Measurements from ENCODE around the gene FAM43A.

FAM43A gene

DNA sequence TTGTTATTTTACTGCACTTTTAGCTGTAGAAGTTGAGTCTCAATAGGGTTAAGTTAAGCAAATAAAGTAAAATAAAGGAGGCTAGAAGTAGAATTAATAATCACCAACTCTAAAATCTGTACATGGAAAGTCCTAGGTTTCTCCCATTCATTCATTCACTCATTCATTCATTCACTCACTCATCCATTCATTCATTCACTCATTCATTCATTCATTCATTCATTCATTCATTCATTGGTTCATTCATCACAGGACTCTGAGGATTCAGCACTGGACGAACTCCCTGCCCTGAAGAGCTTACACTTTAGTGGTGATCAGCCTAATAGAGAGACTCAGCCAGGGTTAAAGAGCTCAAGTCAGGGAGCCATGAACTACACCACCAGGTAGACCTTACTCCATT is 9.2 kb upstream of the FAM43A start:
- no peak for DNase-seq

DNA sequence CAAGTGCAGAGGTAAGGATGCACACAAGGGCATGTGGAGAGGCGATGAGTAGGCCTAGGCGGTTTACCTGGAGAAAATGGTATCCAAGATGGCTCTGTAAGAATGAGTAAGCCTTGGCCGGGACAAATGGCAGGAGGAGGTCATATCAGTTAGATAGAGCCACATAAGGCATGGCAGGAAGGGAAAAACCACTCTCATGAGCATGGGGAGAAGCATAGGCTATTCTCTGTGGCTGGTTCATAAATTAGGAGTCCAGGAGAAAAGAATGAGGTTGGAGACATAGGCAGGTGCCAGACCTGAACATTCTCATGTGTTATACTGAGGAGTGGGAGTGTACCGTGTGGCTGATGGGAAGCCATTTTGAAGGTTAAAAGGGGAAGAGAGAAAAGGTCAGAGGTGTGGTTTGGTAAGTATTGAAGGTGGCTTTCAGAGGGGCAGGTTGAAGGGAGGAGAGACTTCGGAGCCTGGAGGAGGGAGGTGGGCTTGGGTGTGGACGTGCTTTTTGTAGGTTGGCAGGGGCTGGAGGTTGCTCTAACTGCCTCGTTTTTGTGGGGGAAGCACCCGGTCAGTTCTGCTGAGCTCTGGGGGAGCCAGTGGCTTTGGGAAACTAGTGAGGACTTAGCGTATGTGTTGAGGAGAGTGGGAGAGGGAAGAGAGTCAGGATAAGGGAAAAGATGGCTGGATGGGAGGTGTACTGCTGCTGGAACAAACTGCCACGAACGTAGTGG is 4.6 kb upstream of the FAM43A start:
- DNase-seq, result no peak

DNA sequence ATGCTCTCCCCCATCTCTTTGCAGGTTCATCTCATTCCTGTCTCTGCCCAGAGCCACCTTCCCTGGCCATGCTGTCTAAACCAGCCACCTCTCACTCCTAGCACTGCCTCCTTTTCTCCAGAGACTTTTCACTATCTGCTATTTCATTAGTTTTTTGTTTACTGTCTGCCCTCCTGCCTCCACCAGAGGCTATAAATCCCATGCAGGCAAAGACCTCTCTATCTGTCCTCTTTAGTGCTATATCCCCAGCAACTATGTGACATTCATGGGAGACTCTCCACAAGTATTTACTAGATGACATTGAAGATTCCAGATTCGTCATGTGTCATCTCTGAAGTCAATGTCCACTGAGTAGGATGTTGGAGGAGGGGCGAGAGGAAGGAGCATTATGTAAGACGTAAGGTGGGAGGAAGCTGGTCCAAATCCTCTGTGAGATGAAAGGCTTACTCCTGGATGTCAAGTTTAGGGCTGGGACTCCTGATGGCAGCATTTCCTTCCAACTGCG is 3.4 kb upstream of the FAM43A start:
- no peak for DNase-seq

DNA sequence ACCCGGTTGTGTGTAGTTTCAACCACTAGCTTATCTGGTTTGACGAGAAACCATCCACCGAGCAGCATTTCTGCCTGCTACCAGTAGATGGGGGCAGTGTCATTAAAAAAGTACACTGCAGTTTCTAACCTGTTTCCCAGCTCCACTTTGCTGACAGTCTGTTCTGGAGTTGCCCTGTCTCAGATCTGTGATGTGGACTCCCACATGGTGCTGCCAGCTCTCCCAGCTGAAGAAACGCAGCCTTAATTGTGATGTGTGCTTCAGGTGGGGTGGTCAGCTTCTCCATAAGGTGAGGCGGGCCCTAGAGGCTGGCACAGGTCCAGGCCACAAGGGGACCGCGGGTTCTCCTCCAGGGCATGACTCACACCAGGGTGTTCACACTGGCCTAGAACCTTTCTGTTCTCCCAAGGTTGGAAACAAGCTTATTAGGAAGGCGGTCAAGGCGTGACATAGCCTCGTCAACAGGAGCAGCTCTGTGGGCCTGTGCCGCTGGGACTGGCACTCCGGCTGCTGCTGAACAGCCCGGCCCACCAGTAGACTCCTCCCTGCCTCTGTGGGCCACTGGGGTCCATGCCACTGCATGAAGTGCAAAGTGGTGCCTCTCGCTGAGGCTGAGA is 2.9 kb upstream of the FAM43A start:
- DNase-seq, result peak; percentile 57 to 85

DNA sequence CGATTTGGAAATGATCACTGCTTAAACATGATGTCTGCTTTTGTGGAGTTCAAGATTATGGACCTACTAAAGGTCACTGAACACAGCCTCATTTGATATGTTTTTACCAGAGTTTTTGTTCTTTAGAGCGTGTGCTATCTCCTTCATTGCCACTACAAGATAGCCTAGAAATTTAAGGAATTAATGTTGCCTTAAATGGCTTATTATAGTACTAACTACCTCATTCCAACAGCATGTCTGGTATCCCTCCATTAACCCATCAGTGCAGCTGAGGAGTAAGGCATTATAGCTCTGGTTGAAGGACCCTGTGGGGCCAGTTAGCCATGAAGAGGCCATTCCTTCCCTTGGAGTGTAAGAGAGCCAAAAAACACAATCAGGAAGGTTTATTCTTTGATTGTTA is 2.3 kb upstream of the FAM43A start:
- no peak for DNase-seq

DNA sequence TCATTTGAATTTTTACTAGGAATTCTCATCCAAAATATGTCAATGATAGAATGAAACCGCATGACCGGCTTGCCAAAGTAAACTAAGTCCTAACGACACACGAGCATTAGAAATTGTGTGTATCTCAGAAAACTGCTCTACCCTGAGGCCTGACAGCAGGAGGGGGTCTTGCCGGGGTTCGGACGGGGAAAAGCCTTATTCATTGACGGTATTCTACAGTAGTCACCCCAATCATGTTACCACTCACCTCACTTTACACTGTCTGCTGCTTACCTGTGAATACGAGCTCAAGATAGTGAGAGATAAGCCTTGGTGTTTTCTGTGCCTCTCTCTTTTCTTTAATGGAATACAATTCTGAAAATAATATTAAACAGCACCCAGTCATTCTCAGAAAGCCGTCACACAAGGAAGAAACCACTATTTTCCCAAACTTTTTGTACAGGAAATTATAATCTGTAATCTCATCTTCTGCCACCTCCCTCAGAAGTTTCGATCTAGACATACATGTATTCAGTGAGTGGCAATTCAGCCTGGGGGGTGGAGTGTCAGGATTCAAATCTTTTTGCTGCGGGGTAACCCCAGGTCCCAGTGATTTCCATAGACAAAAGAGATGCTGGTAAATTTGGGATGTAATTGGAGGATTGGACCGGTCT is 492 bp upstream of the FAM43A start:
- DNase-seq, result no peak

DNA sequence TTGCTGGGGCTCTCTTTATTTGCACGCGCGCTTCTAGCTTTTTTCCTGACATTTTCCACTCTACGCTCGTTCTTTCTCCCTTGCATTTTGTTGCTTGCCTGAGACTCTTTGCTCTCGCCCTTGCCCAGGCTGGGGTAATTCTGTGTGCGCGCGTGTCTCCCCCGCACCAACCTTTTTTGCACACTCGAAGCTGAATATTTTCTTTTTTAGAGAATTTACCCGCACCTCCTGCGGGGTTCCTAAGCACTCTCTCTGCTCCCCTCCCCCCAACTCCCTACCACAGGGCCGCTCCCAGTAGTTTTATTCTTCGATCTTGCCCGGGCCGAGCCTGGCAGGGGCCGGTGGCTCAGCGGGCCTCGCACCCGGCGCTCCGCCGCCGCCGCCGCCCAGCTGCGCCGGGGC is 732 bp downstream of the FAM43A start:
- DNase-seq, result no peak

DNA sequence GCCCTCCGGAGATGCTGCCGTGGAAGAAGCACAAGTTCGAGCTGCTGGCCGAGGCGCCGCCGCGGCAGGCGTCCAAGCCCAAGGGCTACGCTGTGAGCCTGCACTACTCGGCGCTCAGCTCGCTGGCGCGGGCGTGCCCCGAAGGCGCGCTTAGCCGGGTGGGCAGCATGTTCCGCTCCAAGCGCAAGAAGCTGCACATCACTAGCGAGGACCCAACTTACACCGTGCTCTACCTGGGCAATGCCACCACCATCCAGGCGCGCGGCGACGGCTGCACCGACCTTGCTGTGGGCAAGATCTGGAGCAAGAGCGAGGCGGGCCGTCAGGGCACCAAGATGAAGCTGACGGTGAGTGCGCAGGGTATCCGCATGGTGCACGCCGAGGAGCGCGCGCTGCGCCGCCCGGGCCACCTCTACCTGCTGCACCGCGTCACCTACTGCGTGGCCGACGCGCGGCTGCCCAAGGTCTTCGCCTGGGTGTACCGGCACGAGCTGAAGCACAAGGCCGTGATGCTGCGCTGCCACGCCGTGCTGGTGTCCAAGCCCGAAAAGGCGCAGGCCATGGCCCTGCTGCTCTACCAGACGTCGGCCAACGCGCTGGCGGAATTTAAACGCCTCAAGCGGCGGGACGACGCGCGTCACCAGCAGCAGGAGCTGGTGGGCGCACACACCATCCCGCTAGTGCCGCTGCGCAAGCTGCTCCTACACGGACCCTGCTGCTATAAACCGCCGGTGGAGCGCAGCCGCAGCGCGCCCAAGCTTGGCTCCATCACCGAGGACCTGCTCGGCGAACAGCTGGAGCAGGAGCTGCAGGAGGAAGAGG is 1.3 kb downstream of the FAM43A start:
- DNase-seq, result no peak

DNA sequence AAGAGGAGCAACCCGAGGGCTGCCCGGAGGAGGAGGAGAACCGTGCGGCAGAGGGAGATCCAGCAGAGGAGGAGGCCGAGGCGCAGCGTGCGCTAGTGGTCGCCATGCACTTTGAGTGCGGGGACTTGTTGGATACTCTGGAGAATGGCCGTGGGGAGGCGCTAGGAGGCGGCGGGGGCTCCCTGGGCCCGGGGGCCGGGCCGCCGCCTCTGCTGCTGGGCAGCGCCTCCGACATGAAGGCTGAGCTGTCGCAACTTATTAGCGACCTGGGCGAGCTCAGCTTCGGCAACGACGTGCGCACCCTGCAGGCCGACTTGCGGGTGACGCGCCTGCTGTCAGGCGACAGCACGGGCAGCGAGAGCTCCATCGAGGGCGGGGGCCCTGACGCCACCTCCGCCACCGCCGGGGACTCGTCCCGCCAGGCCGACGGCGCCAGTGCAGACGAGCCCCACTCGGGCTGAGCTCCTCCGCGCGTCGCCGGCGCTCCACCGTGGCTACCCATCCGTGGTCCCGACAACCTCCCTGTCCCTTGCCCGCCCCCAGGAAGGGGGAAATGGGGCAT is 2.0 kb downstream of the FAM43A start:
- peak; percentile 59 to 77 for DNase-seq

DNA sequence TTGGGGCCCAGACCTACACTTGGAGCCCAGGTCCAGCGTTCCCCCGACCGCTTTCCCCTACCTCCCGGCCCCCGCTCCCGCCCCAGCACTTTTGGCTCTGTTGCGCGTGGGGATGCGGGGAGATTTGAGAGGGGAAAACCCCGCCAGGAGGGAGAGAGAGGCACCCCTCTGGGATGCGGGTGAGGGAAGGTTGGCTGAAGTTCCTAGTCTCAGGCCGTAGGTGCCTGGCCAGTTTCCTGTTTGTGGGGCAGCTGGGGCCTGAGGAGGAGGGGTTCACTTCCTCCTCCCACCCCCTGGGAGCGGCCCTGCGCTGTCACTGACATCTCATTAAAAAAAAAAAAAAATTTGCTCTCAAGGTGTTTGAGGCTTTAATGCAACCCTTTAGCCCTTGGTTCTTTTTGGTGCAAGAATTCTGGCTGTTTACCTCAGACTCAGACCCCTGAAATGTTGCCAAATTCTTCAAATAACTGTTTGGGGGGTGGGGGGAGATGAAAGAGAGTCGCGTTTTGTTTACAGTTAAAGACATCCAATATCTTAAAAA is 2.6 kb downstream of the FAM43A start:
- DNase-seq, result peak in 1 of 2 experiments; percentile 19

DNA sequence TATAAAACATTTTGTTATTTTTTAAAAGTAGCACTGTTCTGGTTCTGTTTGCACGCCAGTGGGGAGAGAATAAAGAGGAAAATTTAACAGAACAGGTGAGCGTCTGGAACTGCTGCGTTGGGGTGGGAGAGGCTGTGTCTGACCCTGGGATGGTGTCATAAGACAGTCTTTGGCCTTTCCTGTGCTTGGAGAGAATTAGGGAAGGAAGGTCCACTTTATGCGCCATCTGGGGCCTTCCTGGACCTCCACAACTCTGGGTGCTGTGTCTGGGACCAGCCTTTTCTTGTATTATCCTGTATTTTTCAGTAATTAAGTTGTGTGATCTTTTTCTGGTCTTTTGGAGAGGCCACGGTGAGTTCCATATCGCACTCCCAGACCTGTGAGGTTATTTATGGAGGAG is 3.3 kb downstream of the FAM43A start:
- DNase-seq, result no peak

DNA sequence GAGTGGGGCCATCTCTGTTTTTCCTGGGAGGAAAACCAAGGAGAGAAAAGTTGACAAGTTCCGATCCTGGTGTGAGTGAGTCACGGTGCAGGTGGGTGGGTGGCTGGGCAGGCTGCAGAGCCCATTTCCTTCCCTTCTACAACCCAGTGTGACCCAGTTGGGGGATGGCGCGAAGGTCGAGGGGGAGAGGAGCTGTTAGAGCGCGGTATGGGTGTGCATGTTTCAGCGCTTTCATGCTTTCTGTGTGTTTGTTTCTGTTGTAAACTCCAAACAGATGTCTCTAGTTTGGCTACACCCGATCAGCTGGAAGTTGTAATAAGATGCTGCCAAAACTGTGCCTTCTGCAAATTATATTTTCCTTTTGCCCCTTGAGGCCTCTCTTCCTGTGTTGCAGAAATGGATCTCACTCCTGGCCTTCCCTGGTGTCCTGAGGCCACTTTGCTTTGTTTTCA is 3.8 kb downstream of the FAM43A start:
- no peak for DNase-seq

DNA sequence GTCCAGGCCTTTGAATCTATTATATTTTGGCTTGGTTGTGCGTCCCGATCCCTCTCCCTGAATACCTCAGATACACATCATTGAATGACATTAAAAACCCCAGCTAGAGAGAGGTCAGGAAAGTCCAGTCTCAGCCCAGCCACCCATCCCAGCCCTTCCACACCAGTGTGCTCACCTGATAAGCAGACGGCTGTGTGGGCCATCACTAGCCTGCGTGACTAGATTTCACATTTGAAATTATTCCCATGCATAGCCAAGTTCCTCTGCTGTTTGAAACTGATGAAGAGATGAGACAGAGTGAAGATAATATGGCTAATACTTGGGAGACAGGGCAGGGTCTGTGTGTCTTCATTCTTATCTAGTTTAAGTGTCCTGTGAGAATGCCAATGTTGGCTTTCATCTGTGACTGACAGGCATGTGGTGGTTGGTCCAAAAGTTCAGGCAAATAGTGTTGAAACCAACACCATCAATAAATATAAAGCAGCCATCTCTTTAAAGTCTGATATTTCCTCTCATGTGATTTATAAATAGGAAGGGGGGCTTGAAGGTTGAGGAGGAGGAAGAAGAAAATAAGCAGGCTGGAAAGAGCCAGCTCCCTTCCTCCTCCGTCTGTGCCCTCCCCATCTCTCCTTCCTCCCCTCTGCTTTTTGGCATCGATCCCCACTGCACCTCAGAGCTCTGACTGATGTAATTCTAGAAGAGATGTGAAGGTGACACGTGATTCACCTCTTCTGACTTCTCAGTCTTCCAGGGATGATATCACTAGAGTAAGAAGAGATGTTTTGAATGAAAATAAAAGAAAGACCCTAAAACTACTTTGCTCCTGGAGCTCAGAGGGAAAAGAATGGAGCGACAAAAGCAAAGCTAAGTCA is 5.1 kb downstream of the FAM43A start:
- no peak for DNase-seq

DNA sequence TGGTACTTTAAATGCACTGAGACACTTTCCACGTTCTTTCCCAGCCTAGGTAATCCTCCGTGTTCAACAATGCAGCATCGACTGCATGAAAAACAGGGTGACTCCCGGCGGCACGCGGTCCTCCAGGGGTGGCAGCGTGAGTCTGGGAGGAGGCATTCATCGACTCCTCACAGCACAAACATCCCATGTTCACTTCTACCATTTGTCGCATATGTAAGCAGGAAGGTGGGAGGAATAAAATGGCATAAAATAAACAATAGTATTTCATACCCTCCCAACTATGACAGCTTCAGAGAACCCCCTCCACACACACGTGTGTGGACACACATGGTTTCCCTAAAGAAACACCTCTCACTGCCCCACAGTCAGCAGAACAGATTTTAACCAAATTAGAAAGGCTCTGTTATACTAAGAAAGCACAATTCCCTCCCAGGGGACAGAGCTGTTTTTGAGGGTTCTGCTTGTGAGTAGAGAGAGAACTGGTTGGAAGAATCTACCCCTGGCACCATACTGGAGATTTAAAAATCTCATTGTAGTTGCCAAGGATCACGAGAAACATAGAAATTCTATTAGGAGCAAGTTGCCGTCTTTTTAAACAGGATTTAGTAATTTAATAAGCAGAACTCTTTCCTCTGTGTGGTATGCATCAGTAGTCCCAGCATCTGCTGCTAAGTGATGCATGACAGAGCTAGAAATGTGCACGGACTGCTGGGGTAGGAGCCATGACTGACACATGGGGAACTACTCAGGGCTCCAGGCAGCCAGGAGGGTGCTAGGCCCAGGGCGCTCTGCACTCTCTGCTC is 6.0 kb downstream of the FAM43A start:
- DNase-seq, result no peak

DNA sequence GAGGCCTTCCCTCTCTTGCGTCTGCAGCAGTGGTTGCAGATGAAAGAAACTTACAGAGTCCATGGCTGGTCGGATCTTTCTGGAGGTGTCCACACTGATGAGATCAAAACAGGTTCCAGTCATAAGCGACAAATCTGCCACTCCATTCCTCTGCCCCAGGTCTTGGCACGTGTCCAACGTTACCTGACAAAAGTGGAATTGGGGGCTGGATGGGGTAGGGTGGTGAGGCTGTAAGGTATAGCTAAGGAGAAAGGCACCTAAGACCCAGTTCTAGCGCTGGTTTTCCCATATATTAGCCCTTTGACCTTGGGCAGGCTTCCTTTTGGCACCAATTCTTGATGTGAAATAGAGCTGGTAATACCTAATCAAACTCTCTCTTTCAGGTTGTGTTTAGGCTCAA is 11.0 kb downstream of the FAM43A start:
- no peak for DNase-seq

DNA sequence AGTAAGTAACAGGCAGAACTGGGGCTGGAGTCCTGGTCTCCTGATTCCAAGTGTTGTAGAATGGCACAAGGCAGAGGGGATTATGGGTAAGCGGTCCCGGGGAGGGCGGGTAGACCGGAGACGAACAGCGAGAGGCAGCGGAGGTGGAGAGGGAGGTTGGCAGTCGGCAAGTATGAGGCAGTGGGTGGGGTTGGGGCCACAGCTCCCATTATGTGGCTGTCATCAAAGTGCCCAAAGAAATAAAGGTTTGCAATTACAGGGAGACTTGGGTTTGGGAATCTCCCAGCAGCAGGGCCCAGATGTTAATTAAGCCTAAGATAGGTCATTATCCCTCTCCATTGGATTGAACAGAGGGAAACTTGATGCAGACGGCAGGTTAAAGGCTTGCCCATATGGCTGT is 16.9 kb downstream of the FAM43A start:
- no peak for DNase-seq

DNA sequence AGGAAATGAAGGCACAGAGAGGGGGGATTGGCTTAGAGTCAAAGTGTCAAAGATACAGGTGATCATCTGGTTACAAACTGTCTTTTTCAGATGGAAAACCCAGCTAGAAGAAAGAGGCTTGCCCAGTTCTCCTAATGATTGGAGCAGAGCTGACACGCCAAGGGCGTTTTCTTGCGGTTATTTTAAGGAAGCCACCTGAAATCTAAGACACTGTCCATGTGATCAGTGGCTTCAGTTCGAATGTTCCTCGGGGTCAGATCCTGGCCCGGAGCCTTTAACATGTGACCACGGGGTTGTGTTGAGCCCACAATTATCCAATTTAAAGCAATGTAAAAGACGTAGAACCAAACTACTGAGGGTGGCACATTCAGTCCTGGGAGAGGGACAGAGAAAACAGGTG is 19.5 kb downstream of the FAM43A start:
- DNase-seq, result no peak

DNA sequence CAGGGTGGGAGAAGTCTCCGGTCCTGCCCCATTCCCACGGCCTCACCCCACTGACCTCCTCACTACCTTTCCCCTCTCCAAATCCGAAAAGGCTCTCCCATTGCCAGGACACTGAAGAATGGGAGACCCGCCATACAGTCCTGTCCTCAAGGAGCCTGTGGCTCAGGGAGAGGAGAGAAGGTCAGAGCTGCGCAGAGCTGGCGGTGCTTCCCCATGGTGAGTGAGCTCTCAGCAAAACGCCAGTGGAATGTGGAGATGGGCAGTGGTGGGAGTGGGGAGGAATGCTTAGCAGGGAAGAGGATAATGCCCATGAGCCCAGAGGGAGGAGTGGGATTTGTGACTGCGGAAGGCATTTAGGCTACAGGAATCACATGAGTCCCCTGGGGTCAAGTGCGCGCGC is 20.1 kb downstream of the FAM43A start:
- DNase-seq, result no peak

DNA sequence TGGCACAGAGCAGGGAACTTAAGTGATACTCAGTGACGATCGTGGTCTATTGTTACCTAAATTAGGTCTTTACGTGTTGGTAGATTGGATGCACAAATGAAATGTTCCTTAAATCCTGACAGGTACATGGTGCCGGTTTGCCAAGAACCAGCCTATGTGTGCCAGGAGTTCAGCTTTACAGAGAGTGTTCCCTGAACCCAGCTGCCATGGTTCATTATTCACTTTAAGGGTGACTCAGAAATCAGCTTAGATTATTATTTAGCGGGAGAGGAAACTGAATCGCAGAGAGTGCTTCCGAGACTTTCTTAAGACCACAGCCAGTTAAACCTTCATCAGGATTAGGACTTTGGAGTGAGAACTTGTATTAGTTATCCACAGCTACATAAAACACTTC is 21.5 kb downstream of the FAM43A start:
- DNase-seq, result no peak

DNA sequence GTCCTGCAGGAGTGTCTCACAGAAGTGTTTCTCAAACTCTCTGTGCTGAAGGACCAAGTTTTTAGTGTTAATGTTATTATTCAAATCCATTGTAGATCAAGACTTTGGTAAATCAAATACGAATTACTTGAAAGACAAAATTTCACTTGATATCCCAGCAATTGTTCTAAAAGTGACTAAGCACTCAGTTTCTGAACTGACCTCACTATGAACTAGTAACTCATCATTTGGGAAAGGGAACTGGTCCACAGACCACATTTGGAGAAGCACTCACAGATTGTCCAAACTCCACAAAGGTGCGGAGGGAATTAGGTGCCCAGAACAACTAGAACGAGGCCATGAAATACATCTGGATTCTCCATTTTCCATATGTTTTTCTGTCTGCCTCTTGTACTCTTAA is 25.6 kb downstream of the FAM43A start:
- no peak for DNase-seq

DNA sequence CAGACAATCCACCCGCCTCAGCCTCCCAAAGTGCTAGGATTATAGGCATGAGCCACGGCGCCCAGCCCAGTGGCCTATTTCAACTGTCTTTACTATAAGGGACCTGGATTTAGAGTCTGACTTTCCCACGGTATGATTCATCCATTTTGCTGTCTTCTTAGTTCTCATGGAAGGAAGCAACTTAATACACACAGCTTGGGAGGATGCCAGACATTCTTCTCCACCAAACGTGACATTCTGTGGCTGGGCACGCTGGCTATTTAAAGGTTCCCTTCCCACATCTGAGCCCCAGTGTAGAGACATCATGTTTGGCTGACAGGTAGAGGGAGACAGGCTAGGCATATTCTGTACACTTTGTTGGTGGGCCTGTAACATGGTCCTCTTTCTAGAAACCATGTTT is 26.2 kb downstream of the FAM43A start:
- DNase-seq, result peak; percentile 12 to 49

Measured in SW 1271 (cell line).